ENCODE measurements around the gene PAMR1.

PAMR1 gene

DNA sequence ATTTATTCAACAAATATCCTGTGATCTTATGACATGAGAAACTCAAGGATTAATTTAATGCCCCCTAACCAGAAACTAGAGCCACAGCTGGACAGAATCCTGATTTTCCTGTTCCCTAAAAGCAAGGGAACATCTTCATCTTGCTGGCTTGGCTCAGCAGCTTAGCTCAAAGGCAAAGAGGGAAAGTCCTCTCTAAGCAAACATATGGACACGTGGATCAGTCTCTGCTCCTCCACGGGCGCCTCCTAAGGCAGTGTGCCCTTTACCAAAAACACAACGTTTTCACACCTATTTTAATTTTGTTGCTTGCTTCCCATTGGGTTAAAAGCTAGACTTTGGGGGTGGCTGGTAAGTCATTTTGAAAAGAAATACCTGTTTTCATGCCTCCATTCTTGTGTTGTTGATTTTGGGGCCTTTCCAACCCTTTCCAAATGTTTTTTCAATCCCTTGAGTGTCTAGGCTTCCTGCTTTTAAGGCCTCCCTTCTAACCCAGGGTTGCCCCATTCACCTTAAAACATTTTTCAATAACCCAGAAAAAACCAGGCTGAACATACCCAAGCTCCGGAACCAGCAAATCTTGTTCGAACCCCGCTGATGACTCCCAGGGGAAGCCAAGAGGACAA is 121.5 kb downstream of the PAMR1 start:
- TF ChIP-seq, protein P1, sequence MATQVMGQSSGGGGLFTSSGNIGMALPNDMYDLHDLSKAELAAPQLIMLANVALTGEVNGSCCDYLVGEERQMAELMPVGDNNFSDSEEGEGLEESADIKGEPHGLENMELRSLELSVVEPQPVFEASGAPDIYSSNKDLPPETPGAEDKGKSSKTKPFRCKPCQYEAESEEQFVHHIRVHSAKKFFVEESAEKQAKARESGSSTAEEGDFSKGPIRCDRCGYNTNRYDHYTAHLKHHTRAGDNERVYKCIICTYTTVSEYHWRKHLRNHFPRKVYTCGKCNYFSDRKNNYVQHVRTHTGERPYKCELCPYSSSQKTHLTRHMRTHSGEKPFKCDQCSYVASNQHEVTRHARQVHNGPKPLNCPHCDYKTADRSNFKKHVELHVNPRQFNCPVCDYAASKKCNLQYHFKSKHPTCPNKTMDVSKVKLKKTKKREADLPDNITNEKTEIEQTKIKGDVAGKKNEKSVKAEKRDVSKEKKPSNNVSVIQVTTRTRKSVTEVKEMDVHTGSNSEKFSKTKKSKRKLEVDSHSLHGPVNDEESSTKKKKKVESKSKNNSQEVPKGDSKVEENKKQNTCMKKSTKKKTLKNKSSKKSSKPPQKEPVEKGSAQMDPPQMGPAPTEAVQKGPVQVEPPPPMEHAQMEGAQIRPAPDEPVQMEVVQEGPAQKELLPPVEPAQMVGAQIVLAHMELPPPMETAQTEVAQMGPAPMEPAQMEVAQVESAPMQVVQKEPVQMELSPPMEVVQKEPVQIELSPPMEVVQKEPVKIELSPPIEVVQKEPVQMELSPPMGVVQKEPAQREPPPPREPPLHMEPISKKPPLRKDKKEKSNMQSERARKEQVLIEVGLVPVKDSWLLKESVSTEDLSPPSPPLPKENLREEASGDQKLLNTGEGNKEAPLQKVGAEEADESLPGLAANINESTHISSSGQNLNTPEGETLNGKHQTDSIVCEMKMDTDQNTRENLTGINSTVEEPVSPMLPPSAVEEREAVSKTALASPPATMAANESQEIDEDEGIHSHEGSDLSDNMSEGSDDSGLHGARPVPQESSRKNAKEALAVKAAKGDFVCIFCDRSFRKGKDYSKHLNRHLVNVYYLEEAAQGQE (IDR thresholded peaks at IDR 0.05; ENCODE audit: insufficient read depth in 1 of 2, low read depth in 2 of 2, low read length in 2 of 2) = no peak
- no peak for TF ChIP-seq TAF1 (IDR thresholded peaks at IDR 0.05; ENCODE audit: borderline replicate concordance, insufficient read depth, low read length)
- no peak for TF ChIP-seq POLR2AphosphoS5 (IDR thresholded peaks at IDR 0.05; ENCODE audit: low read depth, low read length)
- no peak for TF ChIP-seq SIN3A (IDR thresholded peaks at IDR 0.05; ENCODE audit: borderline replicate concordance, insufficient read depth, low read length)
- TF ChIP-seq FOXP2 (optimal IDR thresholded peaks at IDR 0.05; ENCODE audit: borderline replicate concordance, extremely low read depth, extremely low read length, insufficient read depth) = no peak

DNA sequence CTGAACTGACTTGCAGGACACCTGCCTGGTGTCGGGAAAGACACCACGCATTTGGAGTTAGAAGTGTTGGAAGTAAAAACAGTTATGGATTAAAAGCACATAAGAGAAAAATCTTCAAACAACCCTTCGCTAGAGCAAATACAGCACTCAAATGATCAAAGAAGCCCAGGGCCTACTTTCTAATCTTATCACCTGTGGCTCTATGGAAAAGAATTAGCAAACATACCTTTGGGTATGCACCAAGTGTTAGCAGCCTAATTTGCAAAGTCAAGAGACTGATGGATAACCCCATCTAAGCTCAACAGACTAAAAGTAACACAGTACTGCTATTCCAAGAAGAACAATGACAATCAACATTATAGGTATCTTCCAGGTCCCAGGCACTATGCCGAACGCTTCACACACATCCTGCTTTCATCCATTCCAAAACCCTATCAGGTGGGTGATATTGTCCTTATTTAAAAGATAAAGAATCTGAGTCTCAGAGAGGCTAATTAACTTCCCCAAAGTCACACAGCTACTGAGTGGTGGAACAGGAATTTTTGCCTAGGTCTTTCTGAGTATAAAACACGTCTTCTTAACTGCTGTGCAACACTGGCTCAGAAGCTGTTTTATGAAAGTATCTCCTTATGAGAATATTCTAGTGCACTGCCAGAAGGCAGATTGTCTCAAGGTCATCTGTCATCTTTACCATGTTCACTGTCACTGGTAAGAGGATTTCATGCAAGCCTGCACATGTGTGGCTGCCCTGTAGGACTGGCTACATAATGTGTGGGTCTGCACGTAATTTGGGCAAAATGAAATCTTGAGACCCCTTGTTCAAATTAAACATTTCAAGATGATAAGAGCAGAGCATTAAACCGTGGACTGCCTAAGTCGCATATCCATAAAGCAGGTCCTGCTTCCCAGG is 122.4 kb downstream of the PAMR1 start:
- TF ChIP-seq, protein P1 (IDR thresholded peaks at IDR 0.05; ENCODE audit: insufficient read depth in 1 of 2, low read depth in 2 of 2, low read length in 2 of 2) = no peak
- TF ChIP-seq POLR2AphosphoS5 (IDR thresholded peaks at IDR 0.05; ENCODE audit: low read depth, low read length) = no peak
- TF ChIP-seq TAF1 (IDR thresholded peaks at IDR 0.05; ENCODE audit: borderline replicate concordance, insufficient read depth, low read length) = no peak
- TF ChIP-seq SIN3A (IDR thresholded peaks at IDR 0.05; ENCODE audit: borderline replicate concordance, insufficient read depth, low read length) = no peak
- no peak for TF ChIP-seq FOXP2 (optimal IDR thresholded peaks at IDR 0.05; ENCODE audit: borderline replicate concordance, extremely low read depth, extremely low read length, insufficient read depth)

DNA sequence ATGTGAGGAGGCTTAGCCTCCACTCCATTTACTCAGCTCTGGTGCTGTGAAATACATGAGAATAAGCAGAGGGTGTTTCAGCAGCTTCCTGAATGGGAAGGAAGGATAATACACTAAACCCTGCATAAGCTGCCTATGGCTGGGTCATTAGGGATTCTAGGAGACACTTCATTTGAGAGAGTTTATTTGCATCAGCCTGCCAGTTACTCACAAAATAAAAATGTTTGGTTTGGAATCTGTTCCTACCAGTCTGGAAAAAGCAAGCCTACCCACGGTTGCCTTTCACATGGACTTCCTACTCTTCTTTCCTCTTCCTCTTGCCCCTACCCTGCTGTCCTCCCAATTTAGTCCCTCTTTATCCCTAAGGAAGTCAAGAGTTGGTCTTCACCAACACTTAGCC is 126.5 kb downstream of the PAMR1 start:
- TF ChIP-seq FOXP2 (optimal IDR thresholded peaks at IDR 0.05; ENCODE audit: borderline replicate concordance, extremely low read depth, extremely low read length, insufficient read depth) (no peak), POLR2AphosphoS5 (IDR thresholded peaks at IDR 0.05; ENCODE audit: low read depth, low read length) (no peak), SIN3A (IDR thresholded peaks at IDR 0.05; ENCODE audit: borderline replicate concordance, insufficient read depth, low read length) (no peak), TAF1 (IDR thresholded peaks at IDR 0.05; ENCODE audit: borderline replicate concordance, insufficient read depth, low read length) (no peak)
- TF ChIP-seq, protein P1 (IDR thresholded peaks at IDR 0.05; ENCODE audit: insufficient read depth in 1 of 2, low read depth in 2 of 2, low read length in 2 of 2) = no peak

DNA sequence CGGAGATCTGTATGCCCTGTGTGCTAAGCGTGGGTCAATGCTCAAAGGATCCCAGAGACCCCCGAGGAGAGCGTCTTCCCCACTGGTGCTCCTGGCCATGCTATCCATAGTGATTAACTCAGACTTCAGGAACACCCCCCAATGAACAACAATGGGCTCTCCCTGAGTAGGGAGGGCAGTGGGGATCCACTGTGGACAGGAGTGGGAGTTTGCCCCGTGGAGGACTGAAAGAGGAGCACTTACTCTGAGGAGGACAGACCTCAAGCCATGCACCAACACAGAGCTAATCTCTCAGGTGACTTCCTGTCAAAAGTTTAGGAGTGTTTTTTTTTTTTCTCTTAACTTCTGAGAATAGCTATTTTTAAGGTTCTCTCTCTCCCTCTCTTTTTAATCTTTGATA is 130.5 kb downstream of the PAMR1 start:
- TF ChIP-seq FOXP2 (optimal IDR thresholded peaks at IDR 0.05; ENCODE audit: borderline replicate concordance, extremely low read depth, extremely low read length, insufficient read depth) (no peak), TAF1 (IDR thresholded peaks at IDR 0.05; ENCODE audit: borderline replicate concordance, insufficient read depth, low read length) (no peak), POLR2AphosphoS5 (IDR thresholded peaks at IDR 0.05; ENCODE audit: low read depth, low read length) (no peak), SIN3A (IDR thresholded peaks at IDR 0.05; ENCODE audit: borderline replicate concordance, insufficient read depth, low read length) (no peak)
- TF ChIP-seq, protein P1 (IDR thresholded peaks at IDR 0.05; ENCODE audit: insufficient read depth in 1 of 2, low read depth in 2 of 2, low read length in 2 of 2) = no peak

Data from PFSK-1 (cell line).